Prostate gland (tissue), 2 donors: ENCODE measurements around the gene ING5.

Source experiments
- POLR2A ChIP-seq: fragments of 450-650 bp; IDR thresholded peaks from one replicate; pipeline ENCODE4 v1.6.1; 2016; ENCODE audit warnings: antibody characterized with exemption, mild to moderate bottlenecking
- TF ChIP-seq, protein P1 (sequence below), 4 experiments: fragments of 200-600 bp in 2 of 4; fragments of 450-650 bp in 2 of 4; sonication (generic) in 2 of 4; IDR thresholded peaks; 1 replicate in 3 of 4; 2 replicates in 1 of 4; pipeline ENCODE4 v1.5.1; 2016 to 2019; ENCODE audit warnings: antibody characterized with exemption in 4 of 4, mild to moderate bottlenecking in 2 of 4, moderate library complexity in 2 of 4

DNA sequence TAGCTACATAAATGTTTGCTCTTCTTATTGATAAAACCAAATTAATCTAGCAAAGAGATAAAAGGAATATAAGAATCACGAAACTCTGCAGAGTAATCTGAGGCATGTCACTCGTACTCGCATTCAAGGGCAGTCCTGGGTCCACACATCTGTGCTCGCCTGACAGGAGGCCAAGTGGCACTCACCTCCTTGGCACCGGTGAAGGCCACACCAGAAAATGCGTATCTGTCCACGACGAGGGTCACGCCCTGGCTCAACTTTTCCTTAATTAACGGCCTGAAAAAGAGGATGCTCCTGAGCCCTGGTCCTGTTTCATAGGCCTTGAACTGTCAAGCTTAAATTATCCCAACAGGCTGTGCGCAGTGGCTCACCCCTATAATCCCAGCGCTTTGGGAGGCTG is 21.8 kb upstream of the ING5 start:
- TF ChIP-seq, protein P1, sequence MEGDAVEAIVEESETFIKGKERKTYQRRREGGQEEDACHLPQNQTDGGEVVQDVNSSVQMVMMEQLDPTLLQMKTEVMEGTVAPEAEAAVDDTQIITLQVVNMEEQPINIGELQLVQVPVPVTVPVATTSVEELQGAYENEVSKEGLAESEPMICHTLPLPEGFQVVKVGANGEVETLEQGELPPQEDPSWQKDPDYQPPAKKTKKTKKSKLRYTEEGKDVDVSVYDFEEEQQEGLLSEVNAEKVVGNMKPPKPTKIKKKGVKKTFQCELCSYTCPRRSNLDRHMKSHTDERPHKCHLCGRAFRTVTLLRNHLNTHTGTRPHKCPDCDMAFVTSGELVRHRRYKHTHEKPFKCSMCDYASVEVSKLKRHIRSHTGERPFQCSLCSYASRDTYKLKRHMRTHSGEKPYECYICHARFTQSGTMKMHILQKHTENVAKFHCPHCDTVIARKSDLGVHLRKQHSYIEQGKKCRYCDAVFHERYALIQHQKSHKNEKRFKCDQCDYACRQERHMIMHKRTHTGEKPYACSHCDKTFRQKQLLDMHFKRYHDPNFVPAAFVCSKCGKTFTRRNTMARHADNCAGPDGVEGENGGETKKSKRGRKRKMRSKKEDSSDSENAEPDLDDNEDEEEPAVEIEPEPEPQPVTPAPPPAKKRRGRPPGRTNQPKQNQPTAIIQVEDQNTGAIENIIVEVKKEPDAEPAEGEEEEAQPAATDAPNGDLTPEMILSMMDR (IDR thresholded peaks at IDR 0.05), result no peak
- TF ChIP-seq POLR2A, result no peak
